Transverse colon (tissue), 4 donors: Measurements from ENCODE around the gene CTRB1. TPM values are rescaled to one million over a fixed set of nuclear protein-coding genes. Genes with fewer than 3 reads are reported as not detected.
"Not testable (repeated sequence)": the region's sequence is repeated elsewhere in the genome, so short reads cannot be mapped to it uniquely, and the experiment has no call there.

ENCODE experiments used
- DNase-seq: peaks from one replicate; pipeline ENCODE4 v3.0.0-alpha.2; 2019
- H3K27ac ChIP-seq, 4 donors: fragments of 200-600 bp; sonication (generic); 2 replicates each; pipeline ENCODE4 v1.5.1; 2016 to 2018; ENCODE audit warnings: inconsistent platforms in 4 of 4
- H3K27me3 ChIP-seq: fragments of 200-600 bp; sonication (generic); 2 replicates; pipeline ENCODE4 v1.5.1; 2017; ENCODE audit warnings: inconsistent platforms
- H3K36me3 ChIP-seq, 4 donors: fragments of 200-600 bp; sonication (generic); 2 replicates each; pipeline ENCODE4 v1.5.1; 2017 to 2019; ENCODE audit warnings: inconsistent platforms in 4 of 4
- H3K4me1 ChIP-seq, 4 donors: fragments of 200-600 bp; sonication (generic); 2 replicates each; pipeline ENCODE4 v1.5.1; 2017 to 2020; ENCODE audit warnings: inconsistent platforms in 4 of 4
- H3K4me3 ChIP-seq, 4 donors: fragments of 200-600 bp; sonication (generic); 1 replicate in 1 of 4; 2 replicates in 3 of 4; pipeline versions ENCODE4 v1.5.1 to v1.6.1; 2017 to 2019; ENCODE audit warnings: inconsistent platforms in 4 of 4
- H3K9me3 ChIP-seq, 2 donors: fragments of 200-600 bp; sonication (generic); 2 replicates each; pipeline ENCODE4 v1.5.1; 2017 to 2019; ENCODE audit warnings: inconsistent platforms in 2 of 2
- EP300 ChIP-seq: sonication (generic); formaldehyde crosslinking; IDR thresholded peaks from one replicate; pipeline ENCODE4 v1.6.1; 2017; ENCODE audit warnings: antibody characterized with exemption, low read depth
- POLR2A ChIP-seq: fragments of 450-650 bp; IDR thresholded peaks from one replicate; pipeline ENCODE4 v1.6.1; 2016; ENCODE audit warnings: antibody characterized with exemption, mild to moderate bottlenecking, moderate library complexity
- POLR2AphosphoS5 ChIP-seq, 3 donors: sonication (generic); formaldehyde crosslinking; IDR thresholded peaks; one replicate each; pipeline ENCODE4 v1.6.1; 2016; ENCODE audit warnings: antibody characterized with exemption in 3 of 3
- WGBS, 2 donors: methylation state at CpG; one replicate each; pipeline ENCODE4 v1.1.5; 2018; ENCODE audit warnings: low coverage in 1 of 2; 5-methylcytosine and 5-hydroxymethylcytosine counted together
- in situ Hi-C, 4 donors: fragments of 200-750 bp; cut with MboI; loops; one replicate each; pipeline versions ENCODE4 v1.15.0 to v1.15.1; 2017; ENCODE audit warnings: low sequenced_read_pairs in 3 of 4, low pct_ligation_motif_present in 1 of 4, low pct_unique_long_range_greater_than_20kb in 1 of 4
- intact Hi-C: fragments of 100-400 bp; cut with DNase I; formaldehyde crosslinking; loops from one replicate; pipeline ENCODE4 v1.15.1; 2023; ENCODE audit warnings: low total_unique reads
- total RNA-seq, 4 donors: library from RNA; depleted of rRNA; stranded (reverse); fragments of >200 nt; gene quantifications; one replicate each; pipeline ENCODE4 v1.1.0, GENCODE V29; 2016
- TF ChIP-seq, protein P1 (sequence below), 5 experiments: fragments of 200-600 bp in 3 of 5; fragments of 450-650 bp in 2 of 5; sonication (generic) in 3 of 5; IDR thresholded peaks; 1 replicate in 2 of 5; 2 replicates in 3 of 5; pipeline ENCODE4 v1.5.1; 2016 to 2017; ENCODE audit warnings: antibody characterized with exemption in 5 of 5, inconsistent platforms in 3 of 5, mild to moderate bottlenecking in 2 of 5, moderate library complexity in 1 of 5

CTRB1 gene
- total RNA-seq, 4 donors from 2014 or later = not detected

- WGBS, 2 donors = 64 to 80% methylated on average over 2 to 13 of the region's 16 CpGs
- no peak for TF ChIP-seq POLR2A
- TF ChIP-seq POLR2AphosphoS5 (IDR thresholded peaks at IDR 0.05) = no peak
- TF ChIP-seq, protein P1, sequence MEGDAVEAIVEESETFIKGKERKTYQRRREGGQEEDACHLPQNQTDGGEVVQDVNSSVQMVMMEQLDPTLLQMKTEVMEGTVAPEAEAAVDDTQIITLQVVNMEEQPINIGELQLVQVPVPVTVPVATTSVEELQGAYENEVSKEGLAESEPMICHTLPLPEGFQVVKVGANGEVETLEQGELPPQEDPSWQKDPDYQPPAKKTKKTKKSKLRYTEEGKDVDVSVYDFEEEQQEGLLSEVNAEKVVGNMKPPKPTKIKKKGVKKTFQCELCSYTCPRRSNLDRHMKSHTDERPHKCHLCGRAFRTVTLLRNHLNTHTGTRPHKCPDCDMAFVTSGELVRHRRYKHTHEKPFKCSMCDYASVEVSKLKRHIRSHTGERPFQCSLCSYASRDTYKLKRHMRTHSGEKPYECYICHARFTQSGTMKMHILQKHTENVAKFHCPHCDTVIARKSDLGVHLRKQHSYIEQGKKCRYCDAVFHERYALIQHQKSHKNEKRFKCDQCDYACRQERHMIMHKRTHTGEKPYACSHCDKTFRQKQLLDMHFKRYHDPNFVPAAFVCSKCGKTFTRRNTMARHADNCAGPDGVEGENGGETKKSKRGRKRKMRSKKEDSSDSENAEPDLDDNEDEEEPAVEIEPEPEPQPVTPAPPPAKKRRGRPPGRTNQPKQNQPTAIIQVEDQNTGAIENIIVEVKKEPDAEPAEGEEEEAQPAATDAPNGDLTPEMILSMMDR (IDR thresholded peaks at IDR 0.05) = no peak
- TF ChIP-seq EP300 = no peak
- intact Hi-C loops = no loop called here
- Histone ChIP-seq H3K4me1 (no peaks in the 10 kb centered on the region), H3K9me3 (no peaks in the 10 kb centered on the region), H3K4me3 (no peak overlapping the region), H3K27me3 (peaks cover 8% of the 10 kb centered on the region), H3K27ac (no peak overlapping the region), H3K36me3 (no peaks in the 10 kb centered on the region)
- no peak for DNase-seq
- in situ Hi-C loops = loop anchor here in 3 of 4 donors (5.0 to 25.0 kb wide), 3 partner anchors 165 to 540 kb away; no protein-coding TSS in a partner anchor
Observed at GRCh38 chr16:75222271-75222783, 3.5 kb downstream of the CTRB1 start.

- H3K4me1 ChIP-seq, H3K36me3 ChIP-seq, H3K27ac ChIP-seq, DNase-seq, intact Hi-C loops, H3K4me3 ChIP-seq, H3K27me3 ChIP-seq, H3K9me3 ChIP-seq: not testable (repeated sequence)
- in situ Hi-C loops = loop anchor here in 3 of 4 donors (5.0 to 25.0 kb wide), 3 partner anchors 164 to 539 kb away; no protein-coding TSS in a partner anchor
- 95% methylated on average over 4 of the region's 20 CpGs; no CpG with 5 or more reads in 1 of the 2 donors for WGBS, 2 donors
Observed at GRCh38 chr16:75223129-75223528, 4.3 kb downstream of the CTRB1 start.

- no peaks in the 10 kb centered on the region for H3K4me1 ChIP-seq
- in situ Hi-C loops = loop anchor here in 3 of 4 donors (5.0 to 25.0 kb wide), 3 partner anchors 163 to 538 kb away; no protein-coding TSS in a partner anchor
- 73% methylated on average over 19 of the region's 20 CpGs; no CpG with 5 or more reads in 1 of the 2 donors for WGBS, 2 donors
- no peak overlapping the region for H3K4me3 ChIP-seq
- no peak for DNase-seq
- H3K27me3 ChIP-seq = peaks cover 8% of the 10 kb centered on the region
- H3K9me3 ChIP-seq = no peaks in the 10 kb centered on the region
- intact Hi-C loops = loop anchor here (2.0 kb wide), 1 partner anchor 18 kb away; the partner anchor contains the start of gene CTRB2
- H3K27ac ChIP-seq = no peak overlapping the region
- peaks cover 0 to 8% (median 3%) of the 10 kb centered on the region in 4 donors for H3K36me3 ChIP-seq
- TF ChIP-seq, protein P1 (IDR thresholded peaks at IDR 0.05) = no peak
- TF ChIP-seq POLR2AphosphoS5 (IDR thresholded peaks at IDR 0.05) = peak in 1 of 3 donors; percentile 11
Observed at GRCh38 chr16:75224306-75225082, 5.7 kb downstream of the CTRB1 start.

DNA sequence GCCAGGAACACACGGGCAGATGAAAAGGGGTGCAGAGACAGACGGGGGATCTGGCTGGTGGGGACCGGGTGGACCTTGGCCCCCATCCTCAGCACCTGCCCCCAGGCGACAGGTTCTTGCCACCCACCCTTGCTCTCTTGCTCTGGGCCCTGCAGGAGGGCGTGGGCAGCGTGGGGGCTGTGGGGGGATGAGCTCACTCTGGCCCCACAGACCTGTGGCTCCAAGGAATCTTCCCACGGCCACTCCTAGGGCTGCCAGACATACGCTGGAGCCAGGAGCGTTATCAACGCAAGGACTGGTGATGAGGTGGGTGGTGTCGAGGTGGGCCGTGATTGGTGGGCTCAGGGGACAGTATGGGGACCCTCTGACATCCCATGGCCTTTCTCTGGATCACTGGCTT, 6.3 kb downstream of the CTRB1 start:
- DNase-seq = no peak
- TF ChIP-seq POLR2A = no peak
- H3K4me3 ChIP-seq = no peak overlapping the region
- no peaks in the 10 kb centered on the region for H3K4me1 ChIP-seq
- in situ Hi-C loops (no loop called here), intact Hi-C loops (loop anchor here (2.0 kb wide), 1 partner anchor 18 kb away; the partner anchor contains the start of gene CTRB2)
- H3K27me3 ChIP-seq = peaks cover 8% of the 10 kb centered on the region
- 44% methylated on average over 10 of the region's 12 CpGs; no CpG with 5 or more reads in 1 of the 2 donors for WGBS, 2 donors
- H3K9me3 ChIP-seq = no peaks in the 10 kb centered on the region
- H3K27ac ChIP-seq = no peak overlapping the region
- peaks cover 0 to 11% (median 5%) of the 10 kb centered on the region in 4 donors for H3K36me3 ChIP-seq
